IgD-negative memory B cell (primary cell): ENCODE data around the gene GLIPR1L1. TPM values are rescaled to one million over a fixed set of nuclear protein-coding genes. Genes with fewer than 3 reads are reported as not detected.

Source experiments
- H3K27ac Mint-ChIP-seq, 3 donors: one replicate each; pipeline ENCODE4 v1.8.0; 2020 to 2022; ENCODE audit warnings: mild to moderate bottlenecking in 3 of 3, mixed read lengths in 3 of 3, moderate library complexity in 1 of 3
- H3K27me3 Mint-ChIP-seq: one replicate; pipeline ENCODE4 v1.8.0; 2021; ENCODE audit warnings: mixed read lengths
- H3K36me3 Mint-ChIP-seq: one replicate; pipeline ENCODE4 v1.8.0; 2020; ENCODE audit warnings: mild to moderate bottlenecking, mixed read lengths
- H3K4me1 Mint-ChIP-seq, 3 donors: one replicate each; pipeline ENCODE4 v1.8.0; 2020 to 2022; ENCODE audit warnings: mixed read lengths in 3 of 3, mild to moderate bottlenecking in 1 of 3
- H3K4me3 Mint-ChIP-seq, 4 donors: one replicate each; pipeline ENCODE4 v1.8.0; 2020 to 2022; ENCODE audit warnings: mild to moderate bottlenecking in 4 of 4, mixed read lengths in 4 of 4, moderate library complexity in 3 of 4
- H3K9me3 Mint-ChIP-seq, 3 donors: one replicate each; pipeline ENCODE4 v1.8.0; 2020 to 2021; ENCODE audit warnings: mixed read lengths in 3 of 3, mild to moderate bottlenecking in 1 of 3
- polyA plus RNA-seq: library from polyadenylated mRNA; unstranded; fragments of 300-500 nt; fragmentation: Illumina TruSeq; gene quantifications from one replicate; pipeline ENCODE4 v1.2.3, GENCODE V29; 2021

GLIPR1L1 gene
- polyA plus RNA-seq = not detected

DNA sequence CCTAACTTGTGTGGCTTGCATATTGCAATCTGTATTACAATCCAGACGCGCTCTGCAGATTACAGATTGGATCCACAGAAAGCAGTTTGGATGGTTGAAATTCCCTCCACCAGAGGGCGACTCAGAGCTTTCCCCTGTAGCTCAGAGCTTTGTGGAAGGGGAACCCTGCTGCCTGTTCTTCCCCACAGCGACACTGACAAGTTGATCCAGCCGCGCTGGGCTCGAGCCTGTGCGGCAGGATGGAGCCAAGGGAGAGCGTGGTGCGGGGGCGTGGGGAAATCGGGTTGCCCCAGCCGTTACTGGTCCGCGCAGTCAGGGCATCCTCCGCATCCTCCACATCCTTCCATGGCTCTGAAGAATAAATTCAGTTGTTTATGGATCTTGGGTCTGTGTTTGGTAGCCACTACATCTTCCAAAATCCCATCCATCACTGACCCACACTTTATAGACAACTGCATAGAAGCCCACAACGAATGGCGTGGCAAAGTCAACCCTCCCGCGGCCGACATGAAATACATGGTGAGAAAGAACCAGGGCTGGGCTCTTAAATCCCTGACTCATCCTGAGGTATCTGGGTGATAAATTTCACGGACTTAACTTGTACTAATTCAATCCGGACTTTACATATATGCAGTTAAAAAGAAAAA, at the start of gene GLIPR1L1:
Gene GLIPR1L1, plus strand, starts transcription at position 287 of the 647 bp plus-strand sequence. Its CDS starts 59 bp downstream, at position 346.
- Mint-ChIP-seq H3K9me3 (no peaks in the 10 kb centered on the region), H3K4me1 (peaks cover 4 to 16% (median 4%) of the 10 kb centered on the region in 3 donors), H3K4me3 (peak within 1 kb of the TSS; percentile 8 to 72 (median 63)), H3K36me3 (peaks cover 2% of the 10 kb centered on the region), H3K27ac (no peak within 1 kb of the TSS), H3K27me3 (peaks cover 20% of the 10 kb centered on the region)

DNA sequence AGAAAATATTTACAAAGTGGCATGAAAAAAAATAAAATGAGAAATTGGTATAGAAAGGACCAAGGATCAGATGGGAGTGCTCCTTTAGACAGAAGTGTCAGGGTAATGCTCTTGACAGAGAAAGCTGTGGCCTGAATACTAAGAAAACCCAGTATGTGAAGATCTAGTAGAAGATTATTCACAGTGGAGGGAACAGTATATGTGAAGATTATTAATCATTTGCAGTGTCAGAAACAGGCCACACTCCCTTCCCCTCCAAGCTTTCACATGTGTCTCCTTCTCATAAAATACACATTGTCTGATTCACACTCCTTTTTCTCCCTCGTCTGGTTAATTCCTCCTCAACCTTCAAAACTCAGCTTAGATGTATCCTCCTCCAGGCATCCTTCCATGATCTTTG, 45.6 kb upstream of the GLIPR1L1 start:
- Mint-ChIP-seq H3K9me3 (peaks cover 0 to 1% (median 0%) of the 10 kb centered on the region in 3 donors), H3K4me1 (no peaks in the 10 kb centered on the region), H3K27me3 (peaks cover 2% of the 10 kb centered on the region), H3K27ac (no peak overlapping the region), H3K36me3 (no peaks in the 10 kb centered on the region), H3K4me3 (no peak overlapping the region)

GRCh38 chr12:75289753-75290152, 44.7 kb upstream of the GLIPR1L1 start:
- no peaks in the 10 kb centered on the region for H3K4me1 Mint-ChIP-seq
- H3K27ac Mint-ChIP-seq = no peak overlapping the region
- H3K36me3 Mint-ChIP-seq = no peaks in the 10 kb centered on the region
- no peak overlapping the region for H3K4me3 Mint-ChIP-seq
- peaks cover 2% of the 10 kb centered on the region for H3K27me3 Mint-ChIP-seq
- H3K9me3 Mint-ChIP-seq = peaks cover 0 to 1% (median 0%) of the 10 kb centered on the region in 3 donors

GRCh38 chr12:75291014-75291413, 43.5 kb upstream of the GLIPR1L1 start:
- H3K36me3 Mint-ChIP-seq = no peaks in the 10 kb centered on the region
- peaks cover 2% of the 10 kb centered on the region for H3K27me3 Mint-ChIP-seq
- H3K4me1 Mint-ChIP-seq = no peaks in the 10 kb centered on the region
- no peak overlapping the region for H3K4me3 Mint-ChIP-seq
- no peak overlapping the region for H3K27ac Mint-ChIP-seq
- H3K9me3 Mint-ChIP-seq = peaks cover 0 to 1% (median 0%) of the 10 kb centered on the region in 3 donors

DNA sequence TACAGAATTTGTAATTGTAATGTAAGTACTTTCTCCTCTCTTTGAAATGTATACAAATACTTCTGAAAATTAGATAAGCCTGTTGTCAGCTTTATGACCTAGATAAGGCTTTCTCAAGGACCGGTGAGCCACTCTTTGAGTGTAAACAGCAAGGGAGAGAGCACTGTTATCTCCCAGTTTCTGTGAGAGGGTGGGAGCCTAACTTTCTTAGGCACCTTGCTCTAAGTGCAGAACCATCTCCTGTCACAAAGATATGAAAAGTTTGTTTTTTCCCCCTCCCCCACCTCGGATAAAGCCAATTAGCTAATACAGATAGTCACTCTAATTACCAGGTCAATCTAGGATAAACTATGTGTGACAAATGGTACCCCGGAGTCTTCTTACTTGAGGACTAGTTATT, 40.1 kb upstream of the GLIPR1L1 start:
- Mint-ChIP-seq H3K9me3 (no peaks in the 10 kb centered on the region), H3K36me3 (no peaks in the 10 kb centered on the region)

DNA sequence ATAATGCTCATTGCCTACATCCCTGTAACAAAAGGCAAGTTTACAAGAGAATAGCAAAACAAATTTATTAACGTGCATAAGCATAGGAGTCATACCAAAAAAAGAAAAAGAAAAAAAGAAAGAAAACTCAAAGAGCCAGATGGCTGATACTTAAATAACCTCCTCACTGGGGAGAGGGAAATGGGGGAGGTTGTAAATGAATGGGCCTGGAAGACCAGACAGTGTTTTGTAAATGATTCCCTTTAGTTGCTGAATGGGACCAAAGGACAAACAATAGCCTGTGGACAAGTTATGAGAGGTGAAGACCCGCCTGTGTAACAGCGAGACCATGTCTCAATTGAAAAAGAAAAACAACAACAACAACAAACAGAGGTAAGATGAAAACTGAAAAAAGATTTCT, 39.7 kb upstream of the GLIPR1L1 start:
- H3K27ac Mint-ChIP-seq = no peak overlapping the region
- H3K27me3 Mint-ChIP-seq = no peaks in the 10 kb centered on the region
- H3K4me3 Mint-ChIP-seq = no peak overlapping the region
- H3K9me3 Mint-ChIP-seq = no peaks in the 10 kb centered on the region
- H3K36me3 Mint-ChIP-seq = no peaks in the 10 kb centered on the region
- no peaks in the 10 kb centered on the region for H3K4me1 Mint-ChIP-seq

More for the DNA sequence above, 40.1 kb upstream of the GLIPR1L1 start:
- Mint-ChIP-seq H3K4me3 (no peak overlapping the region), H3K4me1 (no peaks in the 10 kb centered on the region), H3K27ac (no peak overlapping the region), H3K27me3 (no peaks in the 10 kb centered on the region)

DNA sequence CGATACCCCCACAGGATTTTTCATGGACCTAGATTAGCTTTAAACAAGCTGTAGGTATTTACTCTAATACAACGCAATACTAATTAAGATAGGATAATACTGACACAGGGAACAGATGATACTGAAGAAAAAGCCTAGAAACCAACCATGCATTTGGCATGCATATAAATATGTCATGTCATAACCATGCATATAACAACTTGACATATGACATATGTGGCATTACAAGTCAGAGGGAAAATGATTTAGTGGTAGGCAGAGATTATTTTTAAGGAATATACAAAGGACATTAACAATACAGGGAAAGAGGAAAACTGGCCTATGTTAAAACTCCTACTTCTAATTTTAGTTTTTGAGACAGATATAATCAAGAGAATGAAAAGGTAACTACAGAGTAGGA, 32.2 kb upstream of the GLIPR1L1 start:
- Mint-ChIP-seq H3K27ac (no peak overlapping the region), H3K4me3 (no peak overlapping the region), H3K36me3 (peaks cover 2% of the 10 kb centered on the region), H3K4me1 (no peaks in the 10 kb centered on the region), H3K9me3 (peaks cover 0 to 4% (median 0%) of the 10 kb centered on the region in 3 donors), H3K27me3 (peaks cover 2% of the 10 kb centered on the region)

- Mint-ChIP-seq H3K27ac (no peak overlapping the region), H3K27me3 (peaks cover 2% of the 10 kb centered on the region), H3K36me3 (peaks cover 2% of the 10 kb centered on the region), H3K4me1 (no peaks in the 10 kb centered on the region), H3K9me3 (peaks cover 0 to 4% (median 0%) of the 10 kb centered on the region in 3 donors), H3K4me3 (no peak overlapping the region)
These were observed 31.7 kb upstream of the GLIPR1L1 start for GRCh38 chr12:75302781-75303180.

DNA sequence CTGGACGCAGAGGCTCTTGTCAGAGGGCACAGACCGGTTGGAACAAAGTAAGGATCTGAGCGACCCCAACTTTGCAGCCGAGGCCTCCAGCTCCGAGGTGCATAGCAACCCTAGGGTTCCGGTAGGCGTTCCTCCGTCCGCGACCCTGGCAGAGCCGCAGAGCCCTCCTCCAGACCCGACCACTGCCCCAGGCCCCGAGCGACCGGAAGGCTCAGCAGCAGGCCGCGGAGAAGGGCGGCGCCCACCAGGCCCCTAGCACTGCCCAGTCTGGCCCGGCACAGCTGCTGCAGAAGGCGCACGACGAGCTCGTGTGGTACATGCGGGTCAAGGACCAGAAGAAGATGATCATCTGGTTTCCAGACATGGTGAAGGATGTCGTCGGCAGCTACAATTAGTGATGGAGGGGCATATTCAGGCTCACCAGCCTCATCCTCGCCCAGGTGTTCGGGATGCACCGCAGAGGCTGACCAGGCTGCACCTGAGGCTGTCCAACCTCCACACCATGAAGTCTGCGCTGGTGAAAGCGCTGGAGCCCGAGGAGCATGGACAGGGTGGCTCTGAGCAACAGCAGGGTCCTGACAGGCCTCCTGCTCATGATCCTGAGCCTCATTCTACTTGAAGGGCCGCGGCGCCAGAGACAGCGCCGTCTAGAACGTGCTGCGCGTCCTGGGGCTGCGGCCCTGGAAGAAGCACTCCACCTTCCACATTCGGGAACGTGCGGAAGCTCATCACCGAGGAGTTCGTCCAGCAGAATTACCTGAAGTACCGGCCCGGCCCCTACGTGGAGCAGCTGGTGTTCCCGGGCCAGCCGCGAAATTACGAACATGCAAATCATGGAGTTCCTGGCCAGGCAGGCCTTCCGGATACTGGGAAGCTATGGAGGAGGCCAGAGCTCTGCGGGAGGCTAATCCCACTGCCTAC, 28.8 kb upstream of the GLIPR1L1 start:
- Mint-ChIP-seq H3K9me3 (peaks cover 0 to 4% (median 0%) of the 10 kb centered on the region in 3 donors), H3K27me3 (no peaks in the 10 kb centered on the region), H3K27ac (no peak overlapping the region), H3K4me1 (no peaks in the 10 kb centered on the region), H3K4me3 (no peak overlapping the region), H3K36me3 (peaks cover 2% of the 10 kb centered on the region)

DNA sequence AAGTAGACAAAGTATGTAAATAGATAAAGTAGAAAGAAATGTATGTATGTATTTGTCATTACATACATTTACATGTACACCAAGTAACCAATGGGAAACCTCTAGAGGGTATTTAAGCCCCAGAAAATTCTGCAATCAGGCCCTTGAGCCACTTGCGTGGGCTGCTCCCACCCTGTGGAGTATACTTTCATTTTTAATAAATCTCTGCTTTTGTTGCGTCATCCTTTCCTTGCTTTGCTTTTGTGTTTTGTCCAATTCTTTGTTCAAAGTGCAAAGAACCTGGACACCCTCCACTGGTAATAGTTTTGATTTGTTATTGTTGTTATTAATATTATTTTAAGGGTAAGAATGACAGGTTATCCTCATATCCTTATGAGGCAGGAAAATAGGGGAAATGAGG, 26.2 kb upstream of the GLIPR1L1 start:
- H3K27ac Mint-ChIP-seq = no peak overlapping the region
- no peak overlapping the region for H3K4me3 Mint-ChIP-seq
- H3K36me3 Mint-ChIP-seq = peaks cover 3% of the 10 kb centered on the region
- H3K27me3 Mint-ChIP-seq = no peaks in the 10 kb centered on the region
- no peaks in the 10 kb centered on the region for H3K4me1 Mint-ChIP-seq
- peaks cover 0 to 4% (median 0%) of the 10 kb centered on the region in 3 donors for H3K9me3 Mint-ChIP-seq

- Mint-ChIP-seq H3K4me3 (no peak overlapping the region), H3K27ac (no peak overlapping the region), H3K36me3 (peaks cover 1% of the 10 kb centered on the region), H3K9me3 (no peaks in the 10 kb centered on the region), H3K4me1 (no peaks in the 10 kb centered on the region), H3K27me3 (no peaks in the 10 kb centered on the region)
These were observed 23.1 kb upstream of the GLIPR1L1 start for GRCh38 chr12:75311369-75311768.

DNA sequence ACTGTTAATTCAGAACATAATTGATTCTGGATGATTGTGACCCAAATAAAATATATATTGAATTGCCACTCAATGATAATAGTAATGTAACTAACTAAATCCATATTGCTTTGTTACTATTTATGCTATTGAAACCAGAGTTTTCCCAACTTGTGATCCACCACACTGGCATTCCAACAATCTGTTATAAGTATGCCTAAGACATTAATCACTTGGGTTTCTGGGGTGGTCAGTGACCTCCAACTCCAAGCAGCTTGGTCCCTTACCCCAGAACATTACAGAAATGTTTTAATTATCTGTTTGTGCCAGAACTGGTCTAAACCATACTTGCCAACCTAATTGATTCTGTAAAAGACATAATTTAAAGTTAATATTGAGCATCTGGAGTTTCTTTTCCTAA, 19.0 kb upstream of the GLIPR1L1 start:
- Mint-ChIP-seq H3K4me1 (no peaks in the 10 kb centered on the region), H3K9me3 (no peaks in the 10 kb centered on the region), H3K36me3 (peaks cover 1% of the 10 kb centered on the region), H3K4me3 (no peak overlapping the region), H3K27ac (no peak overlapping the region), H3K27me3 (peaks cover 2% of the 10 kb centered on the region)

DNA sequence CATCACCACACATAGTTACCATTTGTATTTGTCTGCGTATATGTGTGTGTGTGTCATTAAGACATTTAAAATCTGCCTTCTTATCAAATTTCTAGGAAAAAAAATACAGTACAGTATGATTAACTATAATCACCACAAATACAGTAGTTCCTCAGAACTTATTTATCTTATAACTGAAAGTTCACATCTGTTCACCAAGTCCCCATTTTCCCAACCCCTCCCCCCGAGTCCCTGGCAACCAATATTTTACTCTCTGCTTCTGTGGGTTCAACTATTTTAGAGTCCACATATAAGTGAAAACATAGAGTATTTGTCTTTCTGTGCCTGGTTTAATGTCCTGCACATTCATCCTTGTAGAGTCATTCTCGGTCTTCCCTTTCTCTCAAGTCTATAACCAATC, 16.7 kb upstream of the GLIPR1L1 start:
- Mint-ChIP-seq H3K4me3 (no peak overlapping the region), H3K27ac (no peak overlapping the region), H3K4me1 (no peaks in the 10 kb centered on the region), H3K36me3 (no peaks in the 10 kb centered on the region), H3K27me3 (peaks cover 2% of the 10 kb centered on the region), H3K9me3 (no peaks in the 10 kb centered on the region)

DNA sequence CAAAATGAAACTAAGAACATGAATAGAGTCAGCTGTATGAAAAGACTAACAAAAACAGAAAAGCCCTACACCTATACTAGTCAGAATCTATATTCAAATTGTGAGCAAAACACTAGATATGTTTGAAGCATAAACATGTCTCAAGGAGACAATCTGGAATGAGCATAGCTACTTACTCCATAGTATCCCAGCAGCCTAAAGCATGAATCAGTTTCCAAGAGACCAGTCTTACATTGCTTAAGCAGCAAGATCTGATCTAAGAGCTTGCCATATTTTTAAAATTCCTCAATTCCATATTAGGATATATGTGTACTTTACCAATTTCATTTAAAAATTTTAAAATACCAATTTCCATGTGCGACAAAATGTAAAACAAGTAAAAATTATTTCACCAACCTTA, 12.0 kb upstream of the GLIPR1L1 start:
- H3K27me3 Mint-ChIP-seq = peaks cover 5% of the 10 kb centered on the region
- no peak overlapping the region for H3K27ac Mint-ChIP-seq
- H3K4me3 Mint-ChIP-seq = no peak overlapping the region
- H3K4me1 Mint-ChIP-seq = no peaks in the 10 kb centered on the region
- H3K36me3 Mint-ChIP-seq = no peaks in the 10 kb centered on the region
- no peaks in the 10 kb centered on the region for H3K9me3 Mint-ChIP-seq

DNA sequence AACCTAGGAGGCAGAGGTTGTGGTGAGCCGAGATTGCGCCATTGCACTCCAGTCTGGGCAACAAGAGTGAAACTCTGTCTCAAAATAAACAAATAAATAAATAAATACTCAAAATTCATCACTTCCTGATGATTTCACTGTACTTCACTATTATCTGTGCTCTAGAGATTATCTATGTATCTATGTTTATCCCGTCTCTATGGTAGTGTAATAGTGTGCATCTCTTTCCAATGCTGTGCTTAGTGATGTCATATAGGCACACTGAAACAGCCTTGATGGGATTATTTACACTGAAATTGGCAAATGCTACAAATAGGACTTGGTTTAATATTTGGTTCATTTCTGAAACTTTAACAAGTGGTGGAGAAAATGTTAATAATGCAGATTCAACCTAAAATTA, 10.8 kb upstream of the GLIPR1L1 start:
- no peak overlapping the region for H3K27ac Mint-ChIP-seq
- H3K27me3 Mint-ChIP-seq = peaks cover 5% of the 10 kb centered on the region
- no peaks in the 10 kb centered on the region for H3K4me1 Mint-ChIP-seq
- no peaks in the 10 kb centered on the region for H3K36me3 Mint-ChIP-seq
- no peaks in the 10 kb centered on the region for H3K9me3 Mint-ChIP-seq
- H3K4me3 Mint-ChIP-seq = no peak overlapping the region
